GM12873 (cell line): ENCODE results near the gene TCF7L2.

Source experiments
- CTCF ChIP-seq: IDR thresholded peaks from 2 replicates; pipeline ENCODE4 v1.5.1; 2012; ENCODE audit warnings: low read depth, mild to moderate bottlenecking, moderate library complexity, low read length, control low read depth; ENCODE audit not compliant: insufficient read depth; ENCODE audit errors: missing control alignments

Gene TCF7L2

GRCh38 chr10:112954974-112955581 lies 5.0 kb downstream of the TCF7L2 start:
- no peak for TF ChIP-seq CTCF

GRCh38 chr10:112955582-112956421 lies 5.8 kb downstream of the TCF7L2 start:
- no peak for TF ChIP-seq CTCF

DNA sequence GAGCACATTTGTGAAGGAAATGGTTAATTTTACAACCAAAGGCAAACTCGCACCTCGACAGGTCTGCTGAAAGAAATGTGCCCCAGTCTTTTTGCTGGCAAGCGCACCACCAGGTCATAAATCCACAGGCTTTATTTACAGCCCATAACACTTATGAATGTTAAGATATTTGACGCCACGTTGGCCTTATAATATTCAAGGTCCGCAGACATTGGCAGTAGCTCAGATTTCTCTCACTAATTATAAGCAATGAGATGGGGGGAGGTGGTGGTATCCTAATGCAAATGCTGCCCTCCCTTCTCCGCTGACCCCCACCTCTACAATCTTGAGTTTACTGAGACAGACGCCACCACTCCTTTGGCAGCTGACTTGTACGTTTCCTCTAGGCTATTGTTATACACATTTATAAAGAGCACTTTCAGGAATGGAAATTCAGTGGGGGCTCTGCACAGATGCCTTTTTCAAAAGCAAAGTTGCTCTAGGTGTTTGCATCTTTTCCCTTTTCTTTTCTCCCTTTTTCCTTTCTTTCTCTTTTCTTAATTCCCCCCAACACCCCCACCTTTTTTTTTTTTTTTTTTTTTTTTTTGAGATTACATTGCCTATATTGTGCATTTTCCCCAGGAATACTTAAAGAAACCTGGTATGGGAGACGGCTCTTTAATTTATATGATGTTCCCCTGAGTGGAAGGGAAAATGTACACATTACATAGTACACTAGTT lies 6.7 kb downstream of the TCF7L2 start:
- TF ChIP-seq CTCF, result no peak

- TF ChIP-seq CTCF, result no peak
These were observed 7.6 kb downstream of the TCF7L2 start for GRCh38 chr10:112957640-112958092.

GRCh38 chr10:112958275-112958995 lies 8.4 kb downstream of the TCF7L2 start:
- TF ChIP-seq CTCF, result no peak

DNA sequence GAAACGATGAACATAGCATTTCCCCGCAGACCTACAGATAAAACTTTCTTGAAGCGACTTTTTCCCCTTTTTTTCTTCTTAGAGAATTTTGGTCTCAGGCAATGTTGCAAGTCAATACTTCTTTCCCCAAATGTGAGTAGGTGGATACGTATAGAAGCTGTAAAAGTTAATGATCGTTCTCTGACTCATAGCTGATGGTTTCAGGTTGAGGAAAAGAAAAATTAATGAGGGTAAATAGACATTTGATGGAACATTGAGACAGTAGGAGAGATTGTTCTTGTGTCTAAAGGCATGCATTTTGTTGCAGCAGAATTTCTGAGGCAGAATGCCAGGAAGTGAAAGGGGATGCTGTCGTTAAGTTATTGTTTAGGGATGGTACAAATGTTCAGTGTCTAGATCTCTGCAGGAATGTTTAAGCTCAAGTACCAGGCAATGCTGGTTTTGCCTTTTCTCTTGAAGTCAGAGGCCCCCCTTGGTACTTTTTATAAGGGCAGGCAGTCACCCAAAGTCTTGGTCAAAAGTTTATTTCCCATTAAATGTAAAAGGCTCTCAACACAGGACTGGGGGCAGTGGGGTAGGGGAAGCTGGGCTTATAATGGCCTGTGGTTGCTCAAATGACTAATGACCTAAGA lies 9.3 kb downstream of the TCF7L2 start:
- no peak for TF ChIP-seq CTCF
